ENCODE data around the gene CFAP52. TPM values are rescaled to one million over a fixed set of nuclear protein-coding genes. Genes with fewer than 3 reads are reported as not detected.

The CFAP52 gene
- total RNA-seq, 1 experiment from 2014 or later = not detected

Other genes starting within 250 kb of the CFAP52 start
- gene STX8, start 822 bp upstream of the CFAP52 start, total RNA-seq (2014; rRNA removed; shearing (Covaris generic)) = 113 and 117 TPM in 2 replicates
- under 0.01 and 0.72 TPM in 2 replicates for gene USP43, start 68.9 kb downstream of the CFAP52 start, total RNA-seq (2014; rRNA removed; shearing (Covaris generic))
- not detected in 2 replicates for gene DHRS7C, start 214.9 kb downstream of the CFAP52 start, total RNA-seq (2014; rRNA removed; shearing (Covaris generic))
- gene GSG1L2, start 245.4 kb downstream of the CFAP52 start, total RNA-seq (2014; rRNA removed; shearing (Covaris generic)) = not detected in 2 replicates
- gene GLP2R, start 249.3 kb downstream of the CFAP52 start, total RNA-seq (2014; rRNA removed; shearing (Covaris generic)) = not detected in 2 replicates

All from RPMI7951 (cell line).